K562 (cell line): ENCODE results near the gene CPTP. TPM values are rescaled to one million over a fixed set of nuclear protein-coding genes. Genes with fewer than 3 reads are reported as not detected.

Experiments used
- E2F6 ChIP-seq, 2 experiments: IDR thresholded peaks; 2 replicates each; pipeline ENCODE4 v1.6.1; 2011; ENCODE audit warnings: borderline replicate concordance in 1 of 2, control low read depth in 1 of 2, low read depth in 1 of 2, low read length in 1 of 2, mild to moderate bottlenecking in 1 of 2, mixed read lengths in 1 of 2, moderate library complexity in 1 of 2; ENCODE audit not compliant: insufficient read depth in 1 of 2, insufficient read length in 1 of 2, poor library complexity in 1 of 2, severe bottlenecking in 1 of 2; ENCODE audit errors: extremely low read depth in 1 of 2
- FOXJ2 ChIP-seq: fragments of 200-800 bp; sonication (Bioruptor generic); IDR thresholded peaks from 2 replicates; pipeline ENCODE4 v1.6.1; 2016; ENCODE audit warnings: missing genetic modification characterization, missing compliant biosample characterization
- HDAC3 ChIP-seq: fragments of 450-650 bp; IDR thresholded peaks from 2 replicates; pipeline ENCODE4 v1.6.1; 2018; ENCODE audit warnings: borderline replicate concordance, mild to moderate bottlenecking, moderate library complexity; ENCODE audit not compliant: partially characterized antibody
- HES1 ChIP-seq: fragments of 450-650 bp; IDR thresholded peaks from 2 replicates; pipeline ENCODE4 v1.6.1; 2016; ENCODE audit warnings: low read depth, mild to moderate bottlenecking, moderate library complexity
- ILK ChIP-seq: fragments of 450-650 bp; IDR thresholded peaks from 2 replicates; pipeline ENCODE4 v1.6.1; 2016; ENCODE audit warnings: missing genetic modification characterization, low read depth, mild to moderate bottlenecking, missing compliant biosample characterization, moderate library complexity, borderline replicate concordance
- KDM2B ChIP-seq: fragments of 250-450 bp; sonication (Bioruptor Pico); IDR thresholded peaks from 2 replicates; pipeline ENCODE4 v1.8.0; 2021; ENCODE audit warnings: mild to moderate bottlenecking, moderate library complexity
- KHSRP ChIP-seq: fragments of 450-650 bp; IDR thresholded peaks from 2 replicates; pipeline ENCODE4 v1.6.1; 2017
- MYC ChIP-seq, 2 experiments: fragments of 250-450 bp in 1 of 2; sonication (Bioruptor Pico) in 1 of 2; IDR thresholded peaks; 2 replicates each; pipeline versions ENCODE4 v1.5.1 to v1.6.1; 2012 to 2021; ENCODE audit warnings: low read depth in 2 of 2, borderline replicate concordance in 1 of 2, improper control_type of control experiment in 1 of 2, low read length in 1 of 2, mild to moderate bottlenecking in 1 of 2, moderate library complexity in 1 of 2
- POLR2AphosphoS2 ChIP-seq: IDR thresholded peaks from 2 replicates; pipeline ENCODE4 v1.6.1; 2012; ENCODE audit warnings: low read length, improper control_type of control experiment
- PRPF4 ChIP-seq: fragments of 200-400 bp; formaldehyde crosslinking; IDR thresholded peaks from one replicate; pipeline ENCODE4 v1.6.1; 2017; ENCODE audit warnings: low read length, low read depth, mild to moderate bottlenecking; ENCODE audit not compliant: insufficient read depth, poor library complexity, severe bottlenecking
- RB1 ChIP-seq: fragments of 450-650 bp; IDR thresholded peaks from 2 replicates; pipeline ENCODE4 v1.6.1; 2017; ENCODE audit warnings: low read depth, mild to moderate bottlenecking
- SIRT6 ChIP-seq: IDR thresholded peaks from one replicate; pipeline ENCODE4 v1.6.1; 2012; ENCODE audit warnings: low read depth, mild to moderate bottlenecking, control low read depth, inconsistent platforms, low read length, moderate library complexity
- UBTF ChIP-seq, 2 experiments: IDR thresholded peaks; 2 replicates each; pipeline ENCODE4 v1.6.1; 2012; ENCODE audit warnings: improper control_type of control experiment in 2 of 2, low read depth in 2 of 2, low read length in 2 of 2, borderline replicate concordance in 1 of 2
- ZBTB43 ChIP-seq: sonication (generic); formaldehyde crosslinking; IDR thresholded peaks from 2 replicates; pipeline ENCODE4 v1.8.0; 2023; ENCODE audit warnings: mild to moderate bottlenecking, missing genetic modification reagents
- ZEB2 ChIP-seq: fragments of 450-650 bp; IDR thresholded peaks from 2 replicates; pipeline ENCODE4 v1.6.1; 2016
- ZNF274 ChIP-seq: IDR thresholded peaks from 2 replicates; pipeline ENCODE4 v1.6.1; 2011; ENCODE audit warnings: low read depth, mild to moderate bottlenecking, low read length, moderate library complexity, borderline replicate concordance
- ZNF408 ChIP-seq: fragments of 250-450 bp; sonication (Bioruptor Pico); IDR thresholded peaks from 2 replicates; pipeline ENCODE4 v1.4.0; 2020; ENCODE audit warnings: low read depth, mild to moderate bottlenecking, moderate library complexity
- ZNF76 ChIP-seq: fragments of 250-450 bp; sonication (Bioruptor Pico); IDR thresholded peaks from 2 replicates; pipeline ENCODE4 v1.4.0; 2020; ENCODE audit warnings: mild to moderate bottlenecking, moderate library complexity, borderline replicate concordance
- polyA plus RNA-seq, 8 experiments: library from polyadenylated mRNA; depleted of rRNA in 4 of 8; stranded (reverse) in 5 of 8; unstranded in 3 of 8; fragments of >200 nt; fragmentation: Nextera tagmentation in 2 of 8; fragmentation: Illumina TruSeq in 1 of 8; extraction: Ambion mirVana in 2 of 8; extraction: Trizol in 1 of 8; gene quantifications; 2 replicates each; pipeline versions ENCODE4 v1.2.1 to v1.2.3, GENCODE V29; 2011 to 2014; ENCODE audit warnings: inconsistent platforms in 1 of 8, missing spikeins in 1 of 8
- total RNA-seq, 7 experiments: library from RNA; depleted of rRNA in 6 of 7; stranded (reverse); fragments of >200 nt in 6 of 7; fragmentation: Illumina TruSeq in 2 of 7; extraction: Trizol in 2 of 7; gene quantifications; 2 replicates each; pipeline versions ENCODE4 v1.2.1 to v1.2.3, GENCODE V29; 2011 to 2021; ENCODE audit warnings: low replicate concordance in 1 of 7

CPTP gene
- total and polyA plus RNA-seq, 9 of the 15 experiments (the other 6 are each of a cell fraction or from before 2014, with no cell fraction given) = 0.11 to 25.8 (median 3.5) TPM

GRCh38 chr1:1309251-1310108 is 15.1 kb upstream of the CPTP start (continued):
- TF ChIP-seq ZBTB43 (CRISPR knock-in tag) (peak; percentile 9; the same call in 1 of the 2 replicates), KDM2B (CRISPR knock-in tag) (0 out of 2 replicates have a peak, but pooled peaks have one; percentile 4), MYC (IDR thresholded peaks at IDR 0.05; ENCODE audit: low read depth, low read length) (no peak), MYC (CRISPR knock-in tag; IDR thresholded peaks at IDR 0.05; ENCODE audit: borderline replicate concordance, low read depth) (peak; percentile 67; the same call in 1 of the 2 replicates), KHSRP (no peak), PRPF4 (peak; percentile 29), FOXJ2 (tag) (no peak), ZNF408 (CRISPR knock-in tag) (no peak), ZNF274 (no peak; the same call in 1 of the 2 replicates), POLR2AphosphoS2 (peak; percentile 81; the same call in 1 of the 2 replicates), UBTF (IDR thresholded peaks at IDR 0.05; ENCODE audit: borderline replicate concordance in 1 of 2, low read depth in 2 of 2, low read length in 2 of 2) (0 out of 4 replicates have a peak, but pooled peaks of 1 of the 2 experiments have one; percentile 60), HDAC3 (no peak), ILK (tag) (no peak), HES1 (no peak), E2F6 (IDR thresholded peaks at IDR 0.05; ENCODE audit: borderline replicate concordance in 1 of 2, extremely low read depth in 1 of 2, insufficient read depth in 1 of 2, insufficient read length in 1 of 2, low read depth in 1 of 2, low read length in 1 of 2, poor library complexity in 1 of 2, severe bottlenecking in 1 of 2) (no peak), RB1 (no peak), ZNF76 (no peak), ZEB2 (no peak), SIRT6 (peak; percentile 35)
